Measurements from ENCODE around the gene ACSF3. TPM values are rescaled to one million over a fixed set of nuclear protein-coding genes. Genes with fewer than 3 reads are reported as not detected.
"Not testable (repeated sequence)": the region's sequence is repeated elsewhere in the genome, so short reads cannot be mapped to it uniquely, and the experiment has no call there.

The ACSF3 gene
- total RNA-seq, 1 experiment from 2014 or later = 54.9 TPM

DNA sequence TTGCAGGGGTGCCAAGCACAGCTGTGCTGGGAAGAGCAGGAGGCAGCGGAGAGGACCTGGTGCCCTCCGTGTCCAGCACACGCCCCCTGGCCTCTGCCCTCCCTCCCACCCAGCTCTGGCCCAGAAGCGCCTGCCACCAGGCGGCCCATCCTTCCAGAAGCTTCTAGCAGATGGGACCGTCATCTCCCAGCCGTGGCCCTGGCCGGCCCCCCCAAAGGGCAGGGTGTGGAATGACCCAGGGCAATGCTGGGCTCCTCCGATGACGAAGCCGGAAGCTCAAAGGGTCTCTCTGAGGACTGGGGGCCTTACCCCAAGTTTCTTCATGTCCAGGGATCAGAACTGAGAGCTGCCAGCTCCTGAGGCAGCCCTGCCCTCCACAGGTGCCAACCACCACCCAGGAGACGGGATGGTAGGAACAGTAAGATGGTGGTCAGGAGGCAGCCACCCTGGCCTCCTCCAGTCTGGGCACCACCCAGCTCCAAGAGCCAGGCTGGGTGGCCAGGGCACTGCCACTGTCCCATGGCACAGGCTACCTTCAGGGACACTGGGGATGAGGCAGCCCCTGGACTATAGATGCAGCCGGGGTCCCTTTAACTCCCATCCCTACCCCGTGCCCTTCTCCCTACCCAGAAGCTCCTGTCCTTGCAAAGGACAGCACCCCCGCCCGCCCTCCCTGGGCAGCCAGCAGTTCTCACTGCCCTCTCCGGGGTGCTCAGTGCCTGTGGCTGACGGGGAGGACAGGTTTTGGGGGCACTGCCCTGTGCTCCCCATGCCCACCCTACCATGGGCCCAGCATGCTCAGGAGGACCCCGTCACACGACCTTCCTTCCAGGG lies 71.4 kb downstream of the ACSF3 start:
- H3K27me3 Mint-ChIP-seq (ENCODE audit: unreplicated experiment) = peaks cover 56% of the 10 kb centered on the region
- H3K36me3 Mint-ChIP-seq (ENCODE audit: insufficient read depth, unreplicated experiment) = no peaks in the 10 kb centered on the region
- intact Hi-C loops (cut with micrococcal nuclease; ENCODE audit: unreplicated experiment) = no loop called here
- TF ChIP-seq, protein P1, sequence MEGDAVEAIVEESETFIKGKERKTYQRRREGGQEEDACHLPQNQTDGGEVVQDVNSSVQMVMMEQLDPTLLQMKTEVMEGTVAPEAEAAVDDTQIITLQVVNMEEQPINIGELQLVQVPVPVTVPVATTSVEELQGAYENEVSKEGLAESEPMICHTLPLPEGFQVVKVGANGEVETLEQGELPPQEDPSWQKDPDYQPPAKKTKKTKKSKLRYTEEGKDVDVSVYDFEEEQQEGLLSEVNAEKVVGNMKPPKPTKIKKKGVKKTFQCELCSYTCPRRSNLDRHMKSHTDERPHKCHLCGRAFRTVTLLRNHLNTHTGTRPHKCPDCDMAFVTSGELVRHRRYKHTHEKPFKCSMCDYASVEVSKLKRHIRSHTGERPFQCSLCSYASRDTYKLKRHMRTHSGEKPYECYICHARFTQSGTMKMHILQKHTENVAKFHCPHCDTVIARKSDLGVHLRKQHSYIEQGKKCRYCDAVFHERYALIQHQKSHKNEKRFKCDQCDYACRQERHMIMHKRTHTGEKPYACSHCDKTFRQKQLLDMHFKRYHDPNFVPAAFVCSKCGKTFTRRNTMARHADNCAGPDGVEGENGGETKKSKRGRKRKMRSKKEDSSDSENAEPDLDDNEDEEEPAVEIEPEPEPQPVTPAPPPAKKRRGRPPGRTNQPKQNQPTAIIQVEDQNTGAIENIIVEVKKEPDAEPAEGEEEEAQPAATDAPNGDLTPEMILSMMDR (IDR thresholded peaks at IDR 0.05; ENCODE audit: unreplicated experiment) = no peak
- no peak overlapping the region for H3K27ac Mint-ChIP-seq (ENCODE audit: unreplicated experiment)
- CTCF ChIA-PET = interaction anchor here (0.6 to 0.8 kb wide), 2 partner anchors 244 to 353 kb away, joined by 3 to 4 read pairs; partner anchors contain the start of gene APRT
- no peak overlapping the region for H3K4me3 Mint-ChIP-seq (ENCODE audit: low read depth, unreplicated experiment)
- no peaks in the 10 kb centered on the region for H3K9me3 Mint-ChIP-seq (ENCODE audit: low read depth, unreplicated experiment)
- DNase-seq = no peak
- BruUV-seq (replicated peaks) = no TSS peak
- H3K4me1 Mint-ChIP-seq (ENCODE audit: low read depth, unreplicated experiment) = no peaks in the 10 kb centered on the region

DNA sequence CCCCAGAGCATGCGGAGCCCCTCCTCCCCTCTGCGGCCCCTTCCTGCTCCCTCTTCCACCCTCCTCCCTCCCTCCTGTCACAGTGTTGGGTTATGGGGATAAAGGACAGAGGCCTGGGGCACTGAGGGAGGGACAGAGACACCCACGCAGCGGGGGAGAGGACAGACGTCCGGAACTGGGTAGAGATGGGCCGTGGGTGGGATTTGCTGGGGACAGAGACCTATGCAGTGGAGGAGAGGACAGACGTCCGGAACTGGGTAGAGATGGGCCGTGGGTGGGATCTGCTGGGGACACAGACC lies 72.0 kb downstream of the ACSF3 start:
- CTCF ChIA-PET = interaction anchor here (0.6 kb wide), 1 partner anchor 244 kb away, joined by 4 read pairs; no protein-coding TSS in a partner anchor
- H3K9me3 Mint-ChIP-seq (ENCODE audit: low read depth, unreplicated experiment); H3K4me1 Mint-ChIP-seq (ENCODE audit: low read depth, unreplicated experiment); H3K36me3 Mint-ChIP-seq (ENCODE audit: insufficient read depth, unreplicated experiment); DNase-seq; H3K4me3 Mint-ChIP-seq (ENCODE audit: low read depth, unreplicated experiment); intact Hi-C loops (cut with micrococcal nuclease; ENCODE audit: unreplicated experiment); H3K27ac Mint-ChIP-seq (ENCODE audit: unreplicated experiment); BruUV-seq (replicated peaks): not testable (repeated sequence)
- peaks cover 61% of the 10 kb centered on the region for H3K27me3 Mint-ChIP-seq (ENCODE audit: unreplicated experiment)

DNA sequence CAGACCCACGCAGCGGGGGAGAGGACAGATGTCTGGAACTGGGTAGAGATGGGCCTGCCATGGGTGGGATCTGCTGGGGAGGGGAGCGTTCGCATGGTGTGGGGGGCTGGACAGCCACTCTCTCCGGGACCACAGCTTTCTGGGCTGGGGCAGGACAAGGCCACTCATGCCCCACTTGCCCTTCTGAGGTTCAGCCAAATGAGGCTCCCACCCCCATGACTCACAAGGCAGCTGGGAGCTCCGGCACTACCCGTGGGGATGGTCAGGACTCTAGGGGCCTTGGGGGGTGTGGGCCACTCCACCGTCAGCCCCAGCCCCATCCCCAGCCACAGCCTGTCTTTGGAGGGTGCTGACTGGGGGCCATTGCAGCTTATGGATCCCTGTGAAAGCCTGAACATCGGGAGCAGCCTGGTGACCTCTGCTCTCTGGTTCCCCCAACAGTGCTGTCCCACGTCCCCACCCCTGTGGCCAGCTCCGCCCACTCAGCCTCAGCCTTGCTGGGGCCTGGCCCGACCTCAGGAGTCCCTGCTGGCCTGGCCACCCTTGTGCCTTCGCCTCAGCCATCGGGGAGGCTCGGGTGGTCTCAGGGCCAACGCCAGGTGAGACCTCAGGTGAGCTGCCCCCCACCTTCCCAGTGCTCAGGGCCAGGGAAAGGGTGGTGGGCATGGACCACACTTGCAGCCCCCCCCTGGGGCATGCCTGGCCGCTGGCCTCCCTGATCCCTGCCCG lies 73.2 kb downstream of the ACSF3 start:
- intact Hi-C loops (cut with micrococcal nuclease; ENCODE audit: unreplicated experiment) = no loop called here
- TF ChIP-seq, protein P1 (IDR thresholded peaks at IDR 0.05; ENCODE audit: unreplicated experiment) = no peak
- no peak for DNase-seq
- H3K36me3 Mint-ChIP-seq (ENCODE audit: insufficient read depth, unreplicated experiment) = peaks cover 10% of the 10 kb centered on the region
- CTCF ChIA-PET = interaction anchor here (0.5 to 1.8 kb wide), 8 partner anchors 49 to 606 kb away, joined by 3 to 11 read pairs (median 4); partner anchors contain the start of genes APRT, GALNS and TRAPPC2L
- BruUV-seq (replicated peaks) = no TSS peak
- H3K27ac Mint-ChIP-seq (ENCODE audit: unreplicated experiment) = no peak overlapping the region
- H3K4me1 Mint-ChIP-seq (ENCODE audit: low read depth, unreplicated experiment) = peaks cover 10% of the 10 kb centered on the region
- no peaks in the 10 kb centered on the region for H3K9me3 Mint-ChIP-seq (ENCODE audit: low read depth, unreplicated experiment)
- peaks cover 65% of the 10 kb centered on the region for H3K27me3 Mint-ChIP-seq (ENCODE audit: unreplicated experiment)
- no peak overlapping the region for H3K4me3 Mint-ChIP-seq (ENCODE audit: low read depth, unreplicated experiment)

DNA sequence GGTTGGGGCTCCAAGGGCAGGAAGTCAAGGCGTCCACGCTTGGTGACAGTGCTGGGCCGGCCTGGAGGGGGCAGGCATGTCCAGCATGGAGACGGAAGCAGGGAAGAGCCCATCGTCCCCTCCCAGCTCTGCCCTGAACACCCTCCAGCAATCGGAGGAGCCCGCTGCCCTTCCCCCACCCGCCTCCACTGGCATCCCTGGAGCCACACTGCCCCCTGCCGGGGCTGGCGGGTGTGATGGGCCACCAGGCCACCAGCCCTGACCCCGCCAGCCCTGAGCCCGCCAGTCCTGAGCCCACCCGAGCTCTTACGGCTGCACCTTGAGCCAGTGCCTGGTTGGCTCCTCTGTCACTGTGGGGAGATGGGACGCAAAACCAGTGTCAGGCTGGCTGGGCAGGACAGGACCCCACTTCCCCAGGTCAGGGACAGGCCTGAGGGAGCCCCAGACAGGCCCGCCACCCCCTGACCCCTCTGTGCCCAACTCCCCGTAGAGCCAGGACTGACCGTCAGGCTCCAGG lies 73.8 kb downstream of the ACSF3 start:
- Mint-ChIP-seq H3K27ac (ENCODE audit: unreplicated experiment) (no peak overlapping the region), H3K9me3 (ENCODE audit: low read depth, unreplicated experiment) (no peaks in the 10 kb centered on the region), H3K36me3 (ENCODE audit: insufficient read depth, unreplicated experiment) (peaks cover 13% of the 10 kb centered on the region), H3K4me1 (ENCODE audit: low read depth, unreplicated experiment) (peaks cover 10% of the 10 kb centered on the region), H3K4me3 (ENCODE audit: low read depth, unreplicated experiment) (no peak overlapping the region), H3K27me3 (ENCODE audit: unreplicated experiment) (peaks cover 60% of the 10 kb centered on the region)
- TF ChIP-seq, protein P1 (IDR thresholded peaks at IDR 0.05; ENCODE audit: unreplicated experiment) = peak; percentile 95
- BruUV-seq (replicated peaks) = no TSS peak
- DNase-seq = peak; percentile 97
- CTCF ChIA-PET = interaction anchor here (0.5 to 1.8 kb wide), 8 partner anchors 49 to 607 kb away, joined by 3 to 11 read pairs (median 4); partner anchors contain the start of genes APRT, GALNS and TRAPPC2L
- intact Hi-C loops (cut with micrococcal nuclease; ENCODE audit: unreplicated experiment) = no loop called here

Measured in Calu3 (cell line).